Bone marrow (tissue), 2 donors: ENCODE data around the gene SELENOH.

Experiments used
- DNase-seq, 2 donors: peaks; one replicate each; lab custom pipeline; 2025; lab: John Stamatoyannopoulos, UW

Gene SELENOH

GRCh38 chr11:57746920-57747319, 5.6 kb downstream of the SELENOH start:
- no peak for DNase-seq

- DNase-seq: no peak
These were observed 9.9 kb downstream of the SELENOH start for GRCh38 chr11:57751176-57751575.

GRCh38 chr11:57751676-57752253, 10.5 kb downstream of the SELENOH start, which contains the start of gene BTBD18:
BTBD18 (minus strand) TSS chr11:57751819; CDS start chr11:57751188, 631 bp downstream.
- peak in 1 of 2 donors; percentile 16 for DNase-seq

GRCh38 chr11:57752954-57753353, 11.7 kb downstream of the SELENOH start:
- no peak for DNase-seq

- no peak for DNase-seq
These were observed 16.9 kb downstream of the SELENOH start for GRCh38 chr11:57758174-57758573.

- peak; percentile 35 to 88 for DNase-seq
These were observed 20.3 kb downstream of the SELENOH start, which contains the start of gene CTNND1 for GRCh38 chr11:57761301-57762234. CTNND1 (plus strand) TSS chr11:57761802; CDS start chr11:57791479, 29,677 bp downstream.

- DNase-seq: no peak
These were observed 21.1 kb downstream of the SELENOH start for GRCh38 chr11:57762235-57762861.

GRCh38 chr11:57763568-57763967, 22.3 kb downstream of the SELENOH start:
- DNase-seq: peak in 1 of 2 donors; percentile 7

GRCh38 chr11:57764021-57764420, 22.7 kb downstream of the SELENOH start:
- no peak for DNase-seq

- no peak for DNase-seq
These were observed 23.3 kb downstream of the SELENOH start for GRCh38 chr11:57764566-57764965.

- no peak for DNase-seq
These were observed 23.7 kb downstream of the SELENOH start for GRCh38 chr11:57764972-57765371.

GRCh38 chr11:57770793-57771192, 29.5 kb downstream of the SELENOH start:
- DNase-seq: no peak

GRCh38 chr11:57771365-57771764, 30.1 kb downstream of the SELENOH start:
- DNase-seq: no peak

- DNase-seq: no peak
These were observed 31.3 kb downstream of the SELENOH start for GRCh38 chr11:57772562-57772961.

- no peak for DNase-seq
These were observed 31.8 kb downstream of the SELENOH start for GRCh38 chr11:57773026-57773598.

- DNase-seq: no peak
These were observed 34.2 kb downstream of the SELENOH start for GRCh38 chr11:57775491-57775890.

GRCh38 chr11:57776031-57776521, 34.8 kb downstream of the SELENOH start:
- DNase-seq: no peak

- DNase-seq: no peak
These were observed 35.4 kb downstream of the SELENOH start for GRCh38 chr11:57776577-57777210.

- DNase-seq: no peak
These were observed 36.7 kb downstream of the SELENOH start for GRCh38 chr11:57777969-57778317.

- DNase-seq: no peak
These were observed 37.2 kb downstream of the SELENOH start for GRCh38 chr11:57778318-57779037.

- DNase-seq: no peak
These were observed 38.0 kb downstream of the SELENOH start for GRCh38 chr11:57779276-57779675.
